GM19023 (cell line): ENCODE data around the gene NPTX2.
"Not testable (repeated sequence)": the region's sequence is repeated elsewhere in the genome, so short reads cannot be mapped to it uniquely, and the experiment has no call there.

Source experiments
- ATAC-seq: cut with Tn5 transposase; IDR thresholded peaks from one replicate; pipeline ENCODE4 v1.9.1; 2021; ENCODE audit warnings: mild to moderate bottlenecking, moderate library complexity; ENCODE audit not compliant: unreplicated experiment

NPTX2 gene

GRCh38 chr7:98617051-98617959 lies at the start of gene NPTX2:
NPTX2 (plus strand) TSS chr7:98617285; CDS start chr7:98617462, 177 bp downstream.
- ATAC-seq, result no peak

GRCh38 chr7:98567991-98568390 lies 49.1 kb upstream of the NPTX2 start:
- ATAC-seq, result no peak

- ATAC-seq, result no peak
Measured at GRCh38 chr7:98568891-98569290, 48.2 kb upstream of the NPTX2 start.

- ATAC-seq, result no peak
Measured at GRCh38 chr7:98569691-98570337, 47.3 kb upstream of the NPTX2 start.

- ATAC-seq, result no peak
Measured at GRCh38 chr7:98571006-98571405, 46.1 kb upstream of the NPTX2 start.

GRCh38 chr7:98571986-98572385 lies 45.1 kb upstream of the NPTX2 start:
- no peak for ATAC-seq

- not testable (repeated sequence) for ATAC-seq
Measured at GRCh38 chr7:98572716-98573115, 44.4 kb upstream of the NPTX2 start.

GRCh38 chr7:98573816-98574215 lies 43.3 kb upstream of the NPTX2 start:
- no peak for ATAC-seq

GRCh38 chr7:98575878-98576277 lies 41.2 kb upstream of the NPTX2 start:
- no peak for ATAC-seq

GRCh38 chr7:98584830-98585229 lies 32.3 kb upstream of the NPTX2 start:
- ATAC-seq, result no peak

GRCh38 chr7:98591926-98592325 lies 25.2 kb upstream of the NPTX2 start:
- no peak for ATAC-seq

- ATAC-seq, result no peak
Measured at GRCh38 chr7:98594348-98594747, 22.7 kb upstream of the NPTX2 start.

GRCh38 chr7:98594787-98595186 lies 22.3 kb upstream of the NPTX2 start:
- no peak for ATAC-seq

GRCh38 chr7:98598846-98599615 lies 18.1 kb upstream of the NPTX2 start:
- ATAC-seq, result no peak

- no peak for ATAC-seq
Measured at GRCh38 chr7:98599886-98600285, 17.2 kb upstream of the NPTX2 start.

GRCh38 chr7:98602755-98603398 lies 14.2 kb upstream of the NPTX2 start:
- no peak for ATAC-seq

GRCh38 chr7:98603399-98603788 lies 13.7 kb upstream of the NPTX2 start:
- no peak for ATAC-seq

- ATAC-seq, result no peak
Measured at GRCh38 chr7:98613601-98614425, 3.3 kb upstream of the NPTX2 start.

- no peak for ATAC-seq
Measured at GRCh38 chr7:98616381-98617050, 569 bp upstream of the NPTX2 start.
